Stimulated activated CD8-positive, alpha-beta memory T cell treated with anti-CD3 and anti-CD28 coated beads, Interleukin-15, amount 100 ng/mL, for 4 hours (primary cell): ENCODE data around the gene WASF2.

ENCODE experiments used
- DNase-seq, 2 donors: peaks; one replicate each; pipeline ENCODE4 v3.0.0-alpha.2; 2020; ENCODE audit warnings: low read depth in 2 of 2

Gene WASF2

GRCh38 chr1:27377760-27378495, 112.0 kb downstream of the WASF2 start:
- DNase-seq: no peak

DNA sequence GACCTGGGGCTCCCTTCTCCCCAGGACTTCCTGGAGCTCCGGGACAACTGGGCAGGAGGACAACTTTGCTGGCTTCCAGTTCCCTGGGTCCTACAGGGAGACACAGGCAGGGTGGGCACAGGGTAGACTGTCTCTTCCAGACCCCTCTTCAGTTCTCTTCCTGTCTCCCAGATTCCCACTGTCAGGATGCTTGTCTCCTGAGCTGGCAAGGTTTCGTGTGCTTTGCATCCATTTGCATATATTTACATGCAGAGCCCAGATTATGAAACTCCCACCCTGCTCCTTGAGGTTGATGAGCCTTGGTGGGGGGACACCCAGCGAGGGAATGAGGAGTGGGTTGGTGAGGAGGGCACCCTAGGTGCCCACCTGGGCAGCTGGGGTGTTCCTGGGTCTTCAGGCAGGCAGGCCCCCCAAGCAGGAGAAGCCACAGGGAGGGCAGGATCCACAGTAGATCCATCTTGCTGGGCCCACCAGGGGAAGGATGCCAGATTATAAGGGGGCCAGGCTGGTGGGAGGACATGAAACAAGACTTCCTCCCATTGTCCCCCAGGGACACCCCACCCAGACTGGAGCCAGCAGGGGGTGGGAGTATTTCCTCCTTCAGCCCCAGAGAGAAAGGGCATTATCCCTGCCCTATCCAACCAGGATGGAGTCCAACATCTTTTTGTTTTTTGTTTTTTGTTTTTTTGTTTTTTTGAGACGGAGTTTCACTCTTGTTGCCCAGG, 115.4 kb downstream of the WASF2 start, which contains the start of gene FCN3:
TSS of gene FCN3 (minus strand) at position 463 of the 725 bp plus-strand sequence. CDS start at position 457, 6 bp downstream.
- no peak for DNase-seq

- DNase-seq: no peak
These were observed 116.9 kb downstream of the WASF2 start for GRCh38 chr1:27372808-27373690.

- no peak for DNase-seq
These were observed 117.8 kb downstream of the WASF2 start for GRCh38 chr1:27372022-27372807.

DNA sequence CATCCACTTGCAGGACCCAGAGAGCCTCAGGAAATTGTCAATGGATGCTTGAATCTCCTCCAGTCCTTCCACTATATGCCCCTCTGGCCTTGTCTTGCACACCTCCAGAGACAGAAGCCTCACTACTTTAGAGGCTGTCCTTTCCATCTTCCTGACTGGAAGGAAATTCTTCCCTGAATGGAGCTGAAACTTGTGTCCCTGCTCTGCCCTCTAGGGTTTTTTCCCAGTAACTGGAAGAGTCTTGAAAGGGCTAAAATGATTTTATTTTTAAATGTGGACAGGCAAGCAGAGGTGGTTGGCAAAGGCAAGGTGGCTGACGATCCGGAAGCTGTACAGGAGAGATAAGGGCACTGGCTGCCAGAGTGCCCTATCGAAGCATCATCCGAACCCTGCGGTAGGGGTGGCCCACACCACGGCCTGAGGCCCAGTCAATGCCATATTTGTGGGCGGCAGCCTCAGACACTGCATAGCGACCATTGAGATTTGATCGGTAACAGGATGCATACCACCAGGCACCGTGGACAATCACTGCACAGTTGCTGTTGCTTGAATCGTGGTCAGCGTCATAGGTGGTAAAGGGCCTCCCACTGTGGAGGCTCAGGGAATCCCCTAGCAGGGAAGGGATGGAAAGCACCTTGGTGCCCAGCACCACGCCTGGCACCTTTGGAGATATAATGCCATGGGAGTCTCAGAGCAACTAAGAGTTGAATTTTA, 120.9 kb downstream of the WASF2 start:
- DNase-seq: no peak

DNA sequence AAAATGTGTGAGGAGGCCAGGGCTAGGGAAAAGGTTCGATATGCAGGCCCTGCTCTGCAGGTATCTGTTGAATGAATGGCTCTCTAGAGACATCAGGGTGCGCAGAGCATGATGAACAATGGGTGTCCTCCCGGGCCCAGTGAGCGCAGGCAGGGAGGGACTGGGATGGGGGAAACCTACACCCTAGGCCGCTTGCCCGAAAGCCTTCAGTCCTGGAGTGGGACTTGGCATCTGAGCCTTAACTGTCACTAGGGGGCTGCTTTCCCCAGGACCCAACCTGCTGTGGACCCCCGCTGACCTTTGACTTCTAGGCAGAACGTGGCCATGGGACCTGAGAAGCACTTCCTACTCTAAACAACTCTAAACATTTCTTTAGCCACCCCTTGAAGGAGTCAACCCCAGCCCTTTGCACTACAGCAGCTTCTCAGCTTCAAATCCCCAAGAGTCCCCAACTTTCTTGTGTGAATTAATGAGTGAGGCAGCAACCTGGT, 122.8 kb downstream of the WASF2 start:
- no peak for DNase-seq

DNA sequence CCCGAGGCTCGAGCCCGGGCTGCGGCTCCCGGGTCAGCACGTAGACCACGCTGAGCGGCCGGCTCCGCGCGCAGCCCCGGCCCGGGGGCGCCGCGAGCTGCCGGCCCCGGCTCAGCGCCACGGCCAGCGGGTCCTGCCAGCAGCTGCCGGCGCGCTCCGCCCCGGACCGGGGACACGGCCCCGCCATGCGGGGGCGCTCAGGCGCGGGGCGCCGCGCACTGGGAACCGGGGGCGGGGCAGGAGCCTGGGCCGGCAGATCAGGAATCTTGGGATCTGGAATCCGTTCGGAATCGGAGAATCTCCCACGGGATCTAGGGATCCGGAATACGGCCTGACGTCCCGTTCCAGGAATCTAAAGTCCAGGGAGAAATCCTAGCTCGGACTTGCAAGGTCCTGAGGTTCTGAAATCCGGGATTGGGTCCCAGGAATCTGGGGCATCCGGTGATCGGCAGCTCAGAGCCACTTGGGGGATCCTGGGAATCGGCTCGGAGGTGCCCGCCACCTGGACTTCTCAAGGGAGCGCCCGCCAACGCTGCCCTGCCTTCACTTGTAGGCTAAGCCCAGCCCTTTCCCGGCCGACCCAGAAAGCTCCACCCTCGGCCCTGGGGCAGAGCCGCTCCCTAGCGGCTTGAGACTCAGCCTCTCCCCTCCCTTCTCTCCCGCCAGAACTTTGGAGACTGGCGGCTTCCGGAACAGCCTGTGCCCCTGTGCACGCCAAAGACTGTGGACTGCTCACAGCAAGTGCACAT, 123.4 kb downstream of the WASF2 start, which contains the start of gene MAP3K6:
TSS of gene MAP3K6 (minus strand) at position 551 of the 749 bp plus-strand sequence. CDS start at position 187, 364 bp downstream.
- no peak for DNase-seq

- DNase-seq: peak in 1 of 2 donors; percentile 42
These were observed 123.9 kb downstream of the WASF2 start for GRCh38 chr1:27366113-27366410.

DNA sequence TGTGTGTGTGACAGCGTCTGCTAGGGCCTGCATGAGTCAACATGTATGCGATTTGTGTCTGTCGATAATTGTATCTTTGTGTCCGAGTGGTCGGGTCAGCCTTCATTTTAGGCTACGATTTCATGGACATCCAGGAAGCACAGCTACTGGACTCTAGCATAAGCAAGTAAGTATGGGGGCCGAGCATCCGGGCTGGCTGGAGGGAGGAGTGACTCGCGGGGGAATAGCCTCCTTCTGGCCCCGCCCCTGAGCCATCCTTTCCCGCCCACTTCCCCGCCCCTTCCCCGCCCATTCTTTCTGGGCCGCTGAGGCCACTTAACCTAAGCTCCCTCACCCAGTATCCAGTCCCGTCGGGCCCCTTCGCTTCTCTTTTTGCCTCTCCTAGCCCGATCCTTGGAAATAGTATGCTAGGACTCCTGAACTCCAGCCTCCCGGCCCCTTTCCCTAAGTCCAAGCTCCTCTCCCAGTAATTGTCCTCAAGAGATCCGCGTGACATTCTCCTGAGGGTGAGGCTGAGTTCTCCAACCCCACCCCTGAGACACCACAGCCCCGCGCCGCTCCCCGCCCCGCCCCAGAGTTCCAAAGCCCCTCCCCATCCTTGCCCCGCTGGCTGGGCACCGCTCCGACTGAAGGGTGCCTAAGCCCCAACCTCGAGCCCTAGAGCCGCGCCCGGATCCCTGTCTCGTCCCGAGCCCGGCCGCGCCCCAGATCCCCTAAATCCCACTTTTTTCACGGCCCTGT, 124.4 kb downstream of the WASF2 start:
- DNase-seq: peak; percentile 52 to 55

- no peak for DNase-seq
These were observed 125.1 kb downstream of the WASF2 start for GRCh38 chr1:27364696-27365371.

DNA sequence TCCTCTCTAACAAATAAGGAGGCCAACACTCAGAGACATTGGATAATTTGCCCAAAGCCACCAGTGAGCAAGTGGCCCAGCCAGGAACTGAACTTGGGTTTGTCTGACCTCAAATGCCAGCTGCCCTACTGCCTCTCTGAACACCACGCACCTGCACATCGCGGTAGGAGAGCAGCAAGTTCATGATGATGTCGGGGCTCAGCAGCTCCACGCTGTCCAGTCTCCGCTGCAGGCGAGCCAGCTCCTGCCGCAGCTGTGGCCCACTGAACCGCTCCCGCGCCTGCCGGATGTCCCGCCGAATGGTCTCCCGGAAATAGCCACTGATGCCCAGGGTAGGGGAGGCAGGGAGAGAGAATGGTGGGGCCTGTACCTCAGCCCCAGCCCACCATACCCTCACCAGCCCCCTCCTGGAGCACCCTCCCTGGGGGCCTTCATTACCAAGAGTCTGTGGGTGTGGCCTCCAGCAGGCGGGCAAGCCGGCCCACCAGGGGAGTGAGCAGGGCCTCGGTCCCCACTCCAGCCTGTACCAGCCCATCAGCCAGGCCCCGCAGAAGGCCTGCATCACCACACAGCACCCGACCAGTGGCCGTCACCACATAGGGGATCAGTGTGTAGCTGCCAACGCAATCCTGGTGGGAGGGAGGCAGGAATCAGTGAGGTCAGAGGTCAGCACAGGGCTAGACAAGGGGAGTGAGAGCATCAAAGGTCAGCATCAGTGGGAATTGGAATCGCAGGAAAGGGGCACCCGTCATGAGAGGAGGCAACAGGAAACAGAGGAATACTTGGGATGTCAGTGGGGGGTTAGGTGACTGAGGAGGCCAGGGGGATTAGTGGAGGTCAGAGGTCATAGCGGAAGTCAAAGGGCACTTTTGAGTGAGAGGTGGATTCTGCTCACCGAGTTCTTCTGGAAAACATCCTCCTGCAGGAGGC, 125.9 kb downstream of the WASF2 start:
- DNase-seq: no peak

DNA sequence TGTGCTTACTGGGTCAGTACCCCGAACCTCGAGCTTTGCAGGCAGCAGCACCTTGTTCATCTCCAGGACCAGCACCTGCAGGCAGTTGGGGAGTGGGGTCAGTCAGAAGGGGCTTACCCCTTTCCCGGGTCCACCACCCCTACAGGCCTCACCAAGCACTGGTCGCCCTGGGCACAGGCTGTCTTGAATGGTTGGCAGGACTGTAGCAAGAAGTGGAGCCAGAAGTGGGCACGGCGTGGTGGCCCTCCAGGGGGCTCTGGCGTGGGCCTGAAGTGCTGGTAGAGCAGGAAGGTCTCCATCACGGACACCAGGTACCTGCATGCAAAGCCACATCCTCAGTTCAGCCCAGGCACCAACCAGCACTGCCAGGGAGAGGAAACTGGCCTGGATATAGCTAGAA, 128.4 kb downstream of the WASF2 start:
- DNase-seq: no peak

- DNase-seq: no peak
These were observed 128.9 kb downstream of the WASF2 start for GRCh38 chr1:27361044-27361402.

GRCh38 chr1:27360159-27361043, 129.6 kb downstream of the WASF2 start:
- DNase-seq: no peak

- no peak for DNase-seq
These were observed 130.2 kb downstream of the WASF2 start for GRCh38 chr1:27359822-27360158.

GRCh38 chr1:27358928-27359313, 131.0 kb downstream of the WASF2 start:
- no peak for DNase-seq
